Endothelial cell of umbilical vein (primary cell): ENCODE results near the gene CSGALNACT2.

Source experiments
- EZH2 ChIP-seq: IDR thresholded peaks from 2 replicates; pipeline ENCODE4 v1.6.1; 2012; ENCODE audit warnings: borderline replicate concordance, low read depth, mild to moderate bottlenecking, moderate library complexity, low read length, inconsistent platforms; ENCODE audit not compliant: severe bottlenecking
- FOS ChIP-seq: IDR thresholded peaks from 2 replicates; pipeline ENCODE4 v1.6.1; 2011; ENCODE audit warnings: mild to moderate bottlenecking, low read length, moderate library complexity, borderline replicate concordance; ENCODE audit not compliant: insufficient read depth
- GATA2 ChIP-seq: IDR thresholded peaks from 2 replicates; pipeline ENCODE4 v1.7.0; 2011; ENCODE audit warnings: low read depth, mild to moderate bottlenecking, moderate library complexity, mixed read lengths, low read length; ENCODE audit not compliant: insufficient read length, insufficient read depth
- MAX ChIP-seq: IDR thresholded peaks from 2 replicates; pipeline ENCODE4 v1.6.1; 2011; ENCODE audit not compliant: insufficient read depth, insufficient read length
- MYC ChIP-seq: IDR thresholded peaks from one replicate; pipeline ENCODE4 v1.6.1; 2011; ENCODE audit warnings: mild to moderate bottlenecking, low read depth, low read length
- POLR2A ChIP-seq: IDR thresholded peaks from 2 replicates; pipeline ENCODE4 v1.6.1; 2012; ENCODE audit warnings: low read depth, mild to moderate bottlenecking, control low read depth, low read length
- POLR2AphosphoS5 ChIP-seq: IDR thresholded peaks from 2 replicates; pipeline ENCODE4 v1.6.1; 2012; ENCODE audit warnings: low read depth, mild to moderate bottlenecking, control low read depth, low read length, moderate library complexity; ENCODE audit not compliant: insufficient read depth
- TF ChIP-seq, protein P1 (sequence below), 2 donors: IDR thresholded peaks; 1 replicate in 1 of 2; 2 replicates in 1 of 2; pipeline ENCODE4 v1.5.1; 2011; ENCODE audit warnings: low read length in 2 of 2, mild to moderate bottlenecking in 2 of 2, moderate library complexity in 2 of 2, control low read depth in 1 of 2, inconsistent platforms in 1 of 2, low read depth in 1 of 2; ENCODE audit not compliant: insufficient read depth in 1 of 2; ENCODE audit errors: extremely low read depth in 1 of 2

DNA sequence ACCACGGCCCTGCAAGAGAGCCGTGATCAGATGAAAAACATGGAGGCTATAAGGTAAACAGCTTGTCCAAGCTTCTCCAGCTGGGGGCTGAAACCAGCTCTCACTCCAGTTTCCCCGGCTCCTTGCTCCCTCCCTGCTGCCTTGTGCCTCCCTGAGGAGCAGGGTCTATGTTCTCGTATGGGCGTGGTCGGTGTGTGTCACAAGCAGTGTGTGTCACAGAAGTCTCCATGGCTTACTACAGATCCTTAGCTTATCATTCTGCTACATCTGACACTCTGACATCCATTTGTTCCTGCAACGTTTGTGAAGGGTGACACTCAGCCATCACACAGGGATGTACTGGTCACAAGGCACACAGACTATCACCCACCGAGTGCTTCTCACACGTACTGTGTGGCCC lies 54.6 kb downstream of the CSGALNACT2 start:
- TF ChIP-seq POLR2A (no peak), POLR2AphosphoS5 (no peak), EZH2 (no peak), FOS (no peak), MAX (no peak), GATA2 (no peak), MYC (no peak)
- TF ChIP-seq, protein P1, sequence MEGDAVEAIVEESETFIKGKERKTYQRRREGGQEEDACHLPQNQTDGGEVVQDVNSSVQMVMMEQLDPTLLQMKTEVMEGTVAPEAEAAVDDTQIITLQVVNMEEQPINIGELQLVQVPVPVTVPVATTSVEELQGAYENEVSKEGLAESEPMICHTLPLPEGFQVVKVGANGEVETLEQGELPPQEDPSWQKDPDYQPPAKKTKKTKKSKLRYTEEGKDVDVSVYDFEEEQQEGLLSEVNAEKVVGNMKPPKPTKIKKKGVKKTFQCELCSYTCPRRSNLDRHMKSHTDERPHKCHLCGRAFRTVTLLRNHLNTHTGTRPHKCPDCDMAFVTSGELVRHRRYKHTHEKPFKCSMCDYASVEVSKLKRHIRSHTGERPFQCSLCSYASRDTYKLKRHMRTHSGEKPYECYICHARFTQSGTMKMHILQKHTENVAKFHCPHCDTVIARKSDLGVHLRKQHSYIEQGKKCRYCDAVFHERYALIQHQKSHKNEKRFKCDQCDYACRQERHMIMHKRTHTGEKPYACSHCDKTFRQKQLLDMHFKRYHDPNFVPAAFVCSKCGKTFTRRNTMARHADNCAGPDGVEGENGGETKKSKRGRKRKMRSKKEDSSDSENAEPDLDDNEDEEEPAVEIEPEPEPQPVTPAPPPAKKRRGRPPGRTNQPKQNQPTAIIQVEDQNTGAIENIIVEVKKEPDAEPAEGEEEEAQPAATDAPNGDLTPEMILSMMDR (IDR thresholded peaks at IDR 0.05; ENCODE audit: extremely low read depth in 1 of 2, insufficient read depth in 1 of 2, low read depth in 1 of 2, low read length in 2 of 2), result no peak
